ENCODE data around the gene PTPRO. TPM values are rescaled to one million over a fixed set of nuclear protein-coding genes. Genes with fewer than 3 reads are reported as not detected.

The PTPRO gene
- total RNA-seq, 1 experiment from 2014 or later, result not detected

DNA sequence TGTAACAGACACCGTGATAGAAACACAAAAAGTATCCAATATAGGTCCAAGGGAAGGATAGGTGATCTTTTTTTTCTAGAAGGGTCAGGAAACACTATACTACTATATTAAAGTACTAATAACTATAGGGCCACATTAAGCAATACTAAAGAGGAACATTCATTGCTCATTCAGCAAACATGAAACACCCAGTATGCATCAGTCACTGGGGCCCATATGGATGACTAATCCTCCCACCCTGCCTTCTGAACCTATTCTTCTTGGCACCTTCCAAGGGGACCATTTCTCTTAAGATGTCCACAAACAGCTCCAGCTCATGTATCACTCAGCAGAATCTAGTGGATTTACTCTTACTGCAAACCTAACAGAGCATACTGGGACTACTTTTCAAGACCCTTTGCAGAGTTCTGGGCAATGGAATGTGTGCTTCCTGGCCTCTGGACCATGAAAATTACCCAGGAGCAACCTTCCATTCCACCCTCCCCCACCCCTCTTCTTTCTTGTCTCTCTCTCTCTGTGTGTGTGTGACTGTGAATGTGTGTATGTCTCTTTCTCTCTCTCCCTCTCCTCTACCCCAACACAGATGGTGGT, 279.0 kb downstream of the PTPRO start:
- H3K4me2 ChIP-seq (ENCODE audit: low read length), result peak overlapping the region; percentile 72
- DNase-seq (peak; percentile 91), ATAC-seq (peak; percentile 83)
- BruUV-seq (replicated peaks), result no TSS peak
- H3K9me3 ChIP-seq (ENCODE audit: low read length), result no peaks in the 10 kb centered on the region
- H3K27ac ChIP-seq (ENCODE audit: low read length), result peak overlapping the region; percentile 98
- H3K4me1 ChIP-seq (ENCODE audit: insufficient read depth, low read length), result peaks cover 42% of the 10 kb centered on the region
- H3K79me2 ChIP-seq (ENCODE audit: low read length), result no peaks in the 10 kb centered on the region
- H3K27me3 ChIP-seq (ENCODE audit: low read length), result no peaks in the 10 kb centered on the region
- no peaks in the 10 kb centered on the region for H4K20me1 ChIP-seq (ENCODE audit: low read length)
- H2AFZ ChIP-seq (ENCODE audit: low read length), result no peak overlapping the region
- TF ChIP-seq, protein P1, sequence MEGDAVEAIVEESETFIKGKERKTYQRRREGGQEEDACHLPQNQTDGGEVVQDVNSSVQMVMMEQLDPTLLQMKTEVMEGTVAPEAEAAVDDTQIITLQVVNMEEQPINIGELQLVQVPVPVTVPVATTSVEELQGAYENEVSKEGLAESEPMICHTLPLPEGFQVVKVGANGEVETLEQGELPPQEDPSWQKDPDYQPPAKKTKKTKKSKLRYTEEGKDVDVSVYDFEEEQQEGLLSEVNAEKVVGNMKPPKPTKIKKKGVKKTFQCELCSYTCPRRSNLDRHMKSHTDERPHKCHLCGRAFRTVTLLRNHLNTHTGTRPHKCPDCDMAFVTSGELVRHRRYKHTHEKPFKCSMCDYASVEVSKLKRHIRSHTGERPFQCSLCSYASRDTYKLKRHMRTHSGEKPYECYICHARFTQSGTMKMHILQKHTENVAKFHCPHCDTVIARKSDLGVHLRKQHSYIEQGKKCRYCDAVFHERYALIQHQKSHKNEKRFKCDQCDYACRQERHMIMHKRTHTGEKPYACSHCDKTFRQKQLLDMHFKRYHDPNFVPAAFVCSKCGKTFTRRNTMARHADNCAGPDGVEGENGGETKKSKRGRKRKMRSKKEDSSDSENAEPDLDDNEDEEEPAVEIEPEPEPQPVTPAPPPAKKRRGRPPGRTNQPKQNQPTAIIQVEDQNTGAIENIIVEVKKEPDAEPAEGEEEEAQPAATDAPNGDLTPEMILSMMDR (conservative IDR thresholded peaks at IDR 0.05; ENCODE audit: low read depth, low read length), result no peak
- TF ChIP-seq EZH2 (IDR thresholded peaks at IDR 0.05; ENCODE audit: low read length, unreplicated experiment), result no peak
- H3K9ac ChIP-seq (ENCODE audit: low read length), result peak overlapping the region; percentile 85
- peaks cover 8% of the 10 kb centered on the region for H3F3A ChIP-seq (ENCODE audit: low read length, unreplicated experiment)
- ChIA-PET POLR2A (ENCODE audit: unreplicated experiment) (no interaction called here), CTCF (interaction anchor here (0.6 kb wide), 1 partner anchor 8 kb away, joined by 3 read pairs; no protein-coding TSS in a partner anchor)
- H3K9me2 ChIP-seq (replicated peaks; ENCODE audit: low read length), result no peaks in the 10 kb centered on the region
- peak overlapping the region; percentile 13; the same call in 1 of the 2 replicates for H3K4me3 ChIP-seq (ENCODE audit: low read length)
- no peaks in the 10 kb centered on the region for H3K36me3 ChIP-seq (ENCODE audit: low read depth, low read length)
- intact Hi-C loops (cut with micrococcal nuclease), result loop anchor here (2.0 kb wide), 1 partner anchor 27 kb away; no protein-coding TSS in a partner anchor

DNA sequence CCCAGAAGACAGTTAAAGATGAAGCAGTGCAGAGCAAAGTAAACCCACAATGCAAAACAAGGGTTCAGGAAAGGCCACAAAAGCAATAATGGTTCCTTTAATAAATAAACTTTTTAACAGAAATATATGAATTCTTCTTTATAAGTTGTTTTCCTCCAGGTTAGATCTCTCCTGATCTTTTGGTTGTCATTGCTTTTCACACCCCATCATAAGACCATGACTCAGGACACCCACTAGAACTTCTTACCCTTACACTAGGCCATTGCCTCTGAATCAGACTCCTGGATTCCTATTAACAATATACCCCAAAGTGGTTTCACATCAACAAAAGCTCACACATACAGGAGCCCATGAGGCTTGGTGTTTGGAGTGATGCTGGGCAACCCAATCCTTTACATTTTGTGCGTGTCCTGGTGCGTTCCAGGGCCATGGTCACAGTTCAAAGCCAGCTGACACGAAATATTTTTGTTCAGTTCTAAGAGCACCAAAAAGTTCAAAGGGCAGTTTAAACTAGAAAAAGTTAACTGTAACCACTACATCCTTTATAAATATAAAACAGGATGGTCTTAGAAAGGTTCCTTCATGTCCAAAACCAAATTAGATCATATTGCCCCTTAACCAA, 279.9 kb downstream of the PTPRO start:
- DNase-seq (no peak), ATAC-seq (no peak)
- no peaks in the 10 kb centered on the region for H3K9me3 ChIP-seq (ENCODE audit: low read length)
- H2AFZ ChIP-seq (ENCODE audit: low read length), result no peak overlapping the region
- H3K36me3 ChIP-seq (ENCODE audit: low read depth, low read length), result no peaks in the 10 kb centered on the region
- H3K9ac ChIP-seq (ENCODE audit: low read length), result peak overlapping the region; percentile 72
- no TSS peak for BruUV-seq (replicated peaks)
- no peaks in the 10 kb centered on the region for H4K20me1 ChIP-seq (ENCODE audit: low read length)
- TF ChIP-seq EZH2 (IDR thresholded peaks at IDR 0.05; ENCODE audit: low read length, unreplicated experiment) (no peak), EZH2phosphoT487 (IDR thresholded peaks at IDR 0.05; ENCODE audit: borderline replicate concordance, low read length) (no peak)
- TF ChIP-seq, protein P1 (conservative IDR thresholded peaks at IDR 0.05; ENCODE audit: low read depth, low read length), result no peak
- no peaks in the 10 kb centered on the region for H3K27me3 ChIP-seq (ENCODE audit: low read length)
- peaks cover 8% of the 10 kb centered on the region for H3F3A ChIP-seq (ENCODE audit: low read length, unreplicated experiment)
- H3K27ac ChIP-seq (ENCODE audit: low read length), result peak overlapping the region; percentile 98
- CTCF ChIA-PET, result no interaction called here
- no peak overlapping the region for H3K4me3 ChIP-seq (ENCODE audit: low read length)
- H3K4me1 ChIP-seq (ENCODE audit: insufficient read depth, low read length), result peaks cover 42% of the 10 kb centered on the region
- H3K9me2 ChIP-seq (replicated peaks; ENCODE audit: low read length), result no peaks in the 10 kb centered on the region
- POLR2A ChIA-PET (ENCODE audit: unreplicated experiment), result no interaction called here
- H3K79me2 ChIP-seq (ENCODE audit: low read length), result no peaks in the 10 kb centered on the region
- intact Hi-C loops (cut with micrococcal nuclease), result no loop called here
- peak overlapping the region; percentile 49; the same call in 1 of the 2 replicates for H3K4me2 ChIP-seq (ENCODE audit: low read length)

DNA sequence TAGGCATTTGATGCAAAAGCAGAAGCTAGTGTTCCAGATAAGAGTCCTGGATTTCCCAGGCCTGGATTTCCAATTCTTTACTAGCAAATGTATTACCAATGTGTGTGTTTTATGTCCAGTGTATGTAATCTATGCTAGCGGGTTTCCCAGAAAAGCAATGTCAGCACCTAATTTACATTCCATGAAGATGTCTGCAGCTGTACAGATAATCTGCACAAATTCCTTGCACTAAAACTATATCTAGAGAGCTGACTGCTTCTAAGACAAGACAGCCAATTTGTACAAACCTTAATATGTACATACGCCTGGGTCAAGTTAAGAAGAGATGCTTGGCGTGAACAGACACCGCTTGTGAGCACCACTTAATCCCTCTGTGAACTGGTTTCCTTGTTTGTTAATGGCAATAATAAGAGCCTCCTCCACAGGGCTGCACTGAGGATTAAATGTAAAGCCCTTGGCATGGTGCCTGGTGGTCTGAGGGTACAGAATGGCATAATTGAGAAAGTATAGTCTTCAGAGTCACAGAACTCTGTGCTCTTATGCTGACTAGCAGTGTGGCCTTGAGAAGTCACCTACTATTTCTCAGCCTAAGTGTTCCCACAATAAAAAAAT, 281.3 kb downstream of the PTPRO start:
- Histone ChIP-seq H3K4me3 (ENCODE audit: low read length) (no peak overlapping the region), H3K4me2 (ENCODE audit: low read length) (no peak overlapping the region), H3K79me2 (ENCODE audit: low read length) (no peaks in the 10 kb centered on the region), H3K9me3 (ENCODE audit: low read length) (no peaks in the 10 kb centered on the region), H3K36me3 (ENCODE audit: low read depth, low read length) (no peaks in the 10 kb centered on the region), H2AFZ (ENCODE audit: low read length) (no peak overlapping the region), H4K20me1 (ENCODE audit: low read length) (no peaks in the 10 kb centered on the region), H3K27ac (ENCODE audit: low read length) (no peak overlapping the region), H3K4me1 (ENCODE audit: insufficient read depth, low read length) (peaks cover 38% of the 10 kb centered on the region), H3K9me2 (replicated peaks; ENCODE audit: low read length) (no peaks in the 10 kb centered on the region), H3K27me3 (ENCODE audit: low read length) (no peaks in the 10 kb centered on the region), H3F3A (ENCODE audit: low read length, unreplicated experiment) (peaks cover 8% of the 10 kb centered on the region), H3K9ac (ENCODE audit: low read length) (no peak overlapping the region)
- intact Hi-C loops (cut with micrococcal nuclease), result no loop called here
- TF ChIP-seq EZH2phosphoT487 (IDR thresholded peaks at IDR 0.05; ENCODE audit: borderline replicate concordance, low read length) (no peak), EZH2 (IDR thresholded peaks at IDR 0.05; ENCODE audit: low read length, unreplicated experiment) (no peak)
- TF ChIP-seq, protein P1 (conservative IDR thresholded peaks at IDR 0.05; ENCODE audit: low read depth, low read length), result no peak
- ChIA-PET CTCF (interaction anchor here (0.5 kb wide), 1 partner anchor 556 kb away, joined by 3 read pairs; no protein-coding TSS in a partner anchor), POLR2A (ENCODE audit: unreplicated experiment) (no interaction called here)
- BruUV-seq (replicated peaks), result no TSS peak
- DNase-seq, result no peak
- ATAC-seq, result no peak
